OCI-LY7 (cell line): ENCODE results near the gene FMNL2.

Experiments
- CTCF ChIP-seq: fragments of 200-600 bp; sonication (generic); conservative IDR thresholded peaks from 2 replicates; pipeline ENCODE4 v1.5.1; 2014; ENCODE audit warnings: mild to moderate bottlenecking, antibody characterized with exemption, low read length, moderate library complexity, mixed read lengths
- EZH2phosphoT487 ChIP-seq: fragments of 200-600 bp; sonication (generic); IDR thresholded peaks from 2 replicates; pipeline ENCODE4 v1.6.1; 2018; ENCODE audit warnings: low read depth, borderline replicate concordance, mild to moderate bottlenecking, mixed run types, antibody characterized with exemption, low read length, moderate library complexity, mixed read lengths

- TF ChIP-seq CTCF (no peak), EZH2phosphoT487 (no peak)
Observed at GRCh38 chr2:152353364-152353763, 18.4 kb downstream of the FMNL2 start.
